WTC11 (cell line): ENCODE results near the gene COL6A5.

Experiments used
- ATF1 ChIP-seq: sonication (generic); formaldehyde crosslinking; IDR thresholded peaks from 2 replicates; pipeline ENCODE4 v1.8.1; 2023; ENCODE audit warnings: mild to moderate bottlenecking, moderate library complexity, missing genetic modification reagents
- CREB1 ChIP-seq: sonication (generic); formaldehyde crosslinking; IDR thresholded peaks from 2 replicates; pipeline ENCODE4 v1.8.0; 2023; ENCODE audit warnings: mild to moderate bottlenecking, missing genetic modification reagents
- FOXJ3 ChIP-seq: sonication (generic); formaldehyde crosslinking; IDR thresholded peaks from 2 replicates; pipeline ENCODE4 v1.9.0; 2021; ENCODE audit warnings: missing genetic modification reagents, mild to moderate bottlenecking, borderline replicate concordance
- GTF2I ChIP-seq: fragments of 250-450 bp; sonication (Bioruptor Pico); conservative IDR thresholded peaks from 2 replicates; pipeline ENCODE4 v1.4.0; 2021; ENCODE audit warnings: mild to moderate bottlenecking
- IRF2 ChIP-seq: sonication (generic); formaldehyde crosslinking; IDR thresholded peaks from 2 replicates; pipeline ENCODE4 v1.8.0; 2022; ENCODE audit warnings: low read depth, missing genetic modification reagents, borderline replicate concordance
- TF ChIP-seq, protein P1 (sequence below): fragments of 200-600 bp; IDR thresholded peaks from 2 replicates; pipeline ENCODE4 v1.8.0; 2022; ENCODE audit warnings: antibody characterized with exemption
- TF ChIP-seq, protein P2 (sequence below): sonication (generic); formaldehyde crosslinking; IDR thresholded peaks from 2 replicates; pipeline ENCODE4 v1.8.0; 2023; ENCODE audit warnings: mild to moderate bottlenecking, missing genetic modification reagents

DNA sequence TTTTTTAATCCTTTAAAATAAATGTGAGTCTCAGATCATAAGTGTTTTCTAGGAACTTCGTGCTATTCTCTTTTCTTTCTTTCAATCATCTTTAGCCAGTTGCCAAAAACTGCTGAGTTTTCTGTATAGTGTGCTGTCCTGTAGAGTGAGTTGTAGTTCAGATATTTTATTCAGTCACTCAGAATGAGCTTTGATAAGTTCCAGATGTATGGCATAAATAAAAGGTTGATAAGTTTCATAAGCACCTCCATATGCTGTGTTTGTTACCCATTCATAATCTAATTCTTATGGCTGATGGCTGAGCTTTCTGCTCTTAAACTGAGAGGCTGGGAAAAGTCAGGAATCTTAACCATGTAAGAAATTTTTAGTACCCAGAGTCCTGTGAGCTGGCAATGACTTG, 112.2 kb downstream of the COL6A5 start:
- TF ChIP-seq, protein P1, sequence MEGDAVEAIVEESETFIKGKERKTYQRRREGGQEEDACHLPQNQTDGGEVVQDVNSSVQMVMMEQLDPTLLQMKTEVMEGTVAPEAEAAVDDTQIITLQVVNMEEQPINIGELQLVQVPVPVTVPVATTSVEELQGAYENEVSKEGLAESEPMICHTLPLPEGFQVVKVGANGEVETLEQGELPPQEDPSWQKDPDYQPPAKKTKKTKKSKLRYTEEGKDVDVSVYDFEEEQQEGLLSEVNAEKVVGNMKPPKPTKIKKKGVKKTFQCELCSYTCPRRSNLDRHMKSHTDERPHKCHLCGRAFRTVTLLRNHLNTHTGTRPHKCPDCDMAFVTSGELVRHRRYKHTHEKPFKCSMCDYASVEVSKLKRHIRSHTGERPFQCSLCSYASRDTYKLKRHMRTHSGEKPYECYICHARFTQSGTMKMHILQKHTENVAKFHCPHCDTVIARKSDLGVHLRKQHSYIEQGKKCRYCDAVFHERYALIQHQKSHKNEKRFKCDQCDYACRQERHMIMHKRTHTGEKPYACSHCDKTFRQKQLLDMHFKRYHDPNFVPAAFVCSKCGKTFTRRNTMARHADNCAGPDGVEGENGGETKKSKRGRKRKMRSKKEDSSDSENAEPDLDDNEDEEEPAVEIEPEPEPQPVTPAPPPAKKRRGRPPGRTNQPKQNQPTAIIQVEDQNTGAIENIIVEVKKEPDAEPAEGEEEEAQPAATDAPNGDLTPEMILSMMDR: no peak
- TF ChIP-seq ATF1 (CRISPR knock-in tag) (no peak), CREB1 (CRISPR knock-in tag) (no peak), IRF2 (no peak), GTF2I (CRISPR knock-in tag) (no peak), FOXJ3 (no peak)
- TF ChIP-seq, protein P2, sequence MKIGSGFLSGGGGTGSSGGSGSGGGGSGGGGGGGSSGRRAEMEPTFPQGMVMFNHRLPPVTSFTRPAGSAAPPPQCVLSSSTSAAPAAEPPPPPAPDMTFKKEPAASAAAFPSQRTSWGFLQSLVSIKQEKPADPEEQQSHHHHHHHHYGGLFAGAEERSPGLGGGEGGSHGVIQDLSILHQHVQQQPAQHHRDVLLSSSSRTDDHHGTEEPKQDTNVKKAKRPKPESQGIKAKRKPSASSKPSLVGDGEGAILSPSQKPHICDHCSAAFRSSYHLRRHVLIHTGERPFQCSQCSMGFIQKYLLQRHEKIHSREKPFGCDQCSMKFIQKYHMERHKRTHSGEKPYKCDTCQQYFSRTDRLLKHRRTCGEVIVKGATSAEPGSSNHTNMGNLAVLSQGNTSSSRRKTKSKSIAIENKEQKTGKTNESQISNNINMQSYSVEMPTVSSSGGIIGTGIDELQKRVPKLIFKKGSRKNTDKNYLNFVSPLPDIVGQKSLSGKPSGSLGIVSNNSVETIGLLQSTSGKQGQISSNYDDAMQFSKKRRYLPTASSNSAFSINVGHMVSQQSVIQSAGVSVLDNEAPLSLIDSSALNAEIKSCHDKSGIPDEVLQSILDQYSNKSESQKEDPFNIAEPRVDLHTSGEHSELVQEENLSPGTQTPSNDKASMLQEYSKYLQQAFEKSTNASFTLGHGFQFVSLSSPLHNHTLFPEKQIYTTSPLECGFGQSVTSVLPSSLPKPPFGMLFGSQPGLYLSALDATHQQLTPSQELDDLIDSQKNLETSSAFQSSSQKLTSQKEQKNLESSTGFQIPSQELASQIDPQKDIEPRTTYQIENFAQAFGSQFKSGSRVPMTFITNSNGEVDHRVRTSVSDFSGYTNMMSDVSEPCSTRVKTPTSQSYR (CRISPR knock-in tag): no peak
